Panc1 (cell line): ENCODE measurements around the gene MEOX2. TPM values are rescaled to one million over a fixed set of nuclear protein-coding genes. Genes with fewer than 3 reads are reported as not detected.

ENCODE experiments used
- ATAC-seq: fragments of 200-7000 bp; cut with Tn5 transposase; 2 replicates; pipeline ENCODE4 v1.9.1; 2020; ENCODE audit warnings: mild to moderate bottlenecking, moderate library complexity
- BruUV-seq: library from RNA; stranded (reverse); fragments of 400-500 nt; replicated peaks from 2 replicates; lab custom pipeline; 2021; lab: Mats Ljungman, UMichigan
- CTCF ChIA-PET: fragments of 300-600 bp; sonication (Branson Sonifier 250); formaldehyde crosslinking; loops from one replicate; lab custom pipeline; 2022; ENCODE audit warnings: antibody characterized with exemption; lab: Charles Lee
- POLR2A ChIA-PET: fragments of 300-600 bp; sonication (Branson Sonifier 250); formaldehyde crosslinking; loops from one replicate; lab custom pipeline; 2022; ENCODE audit warnings: antibody characterized with exemption; lab: Charles Lee
- DNase-seq: peaks from one replicate; pipeline ENCODE4 v3.0.0-alpha.2; 2010; ENCODE audit warnings: low read depth, low spot score
- H3K27ac ChIP-seq: 2 replicates; pipeline ENCODE4 v1.5.1; 2011; ENCODE audit warnings: mild to moderate bottlenecking, low read length, inconsistent platforms
- H3K27me3 ChIP-seq: fragments of 200-500 bp; sonication (Bioruptor generic); 2 replicates; pipeline ENCODE4 v1.6.0; 2014; ENCODE audit warnings: low read length, inconsistent platforms; ENCODE audit not compliant: control insufficient read depth, insufficient read depth
- H3K36me3 ChIP-seq: fragments of 200-500 bp; sonication (Bioruptor generic); 2 replicates; pipeline ENCODE4 v1.5.1; 2014; ENCODE audit warnings: inconsistent platforms, mild to moderate bottlenecking, low read length, moderate library complexity; ENCODE audit not compliant: control insufficient read depth, insufficient read depth
- H3K4me1 ChIP-seq: 2 replicates; pipeline ENCODE4 v1.5.1; 2011; ENCODE audit warnings: inconsistent platforms, mild to moderate bottlenecking, low read length, moderate library complexity; ENCODE audit not compliant: control insufficient read depth, insufficient read depth
- H3K4me3 ChIP-seq, 2 experiments: 2 replicates each; pipeline ENCODE4 v1.5.1; 2011 to 2012; ENCODE audit warnings: low read depth in 2 of 2, low read length in 2 of 2, mild to moderate bottlenecking in 2 of 2, inconsistent platforms in 1 of 2, moderate library complexity in 1 of 2
- H3K9me3 ChIP-seq: fragments of 200-500 bp; sonication (Bioruptor generic); 2 replicates; pipeline ENCODE4 v1.5.1; 2014; ENCODE audit warnings: low read depth, mild to moderate bottlenecking, inconsistent platforms, low read length, moderate library complexity; ENCODE audit not compliant: control insufficient read depth, insufficient read depth
- CTCF ChIP-seq: fragments of 450-650 bp; IDR thresholded peaks from 2 replicates; pipeline ENCODE4 v1.5.1; 2017; ENCODE audit warnings: mild to moderate bottlenecking
- POLR2AphosphoS5 ChIP-seq: IDR thresholded peaks from 2 replicates; pipeline ENCODE4 v1.6.1; 2012; ENCODE audit warnings: mild to moderate bottlenecking, low read depth, low read length, moderate library complexity
- REST ChIP-seq, 2 experiments: IDR thresholded peaks; 2 replicates each; pipeline ENCODE4 v1.6.1; 2011 to 2012; ENCODE audit warnings: low read depth in 2 of 2, control low read depth in 1 of 2, low read length in 1 of 2, mild to moderate bottlenecking in 1 of 2, moderate library complexity in 1 of 2; ENCODE audit not compliant: insufficient read depth in 1 of 2
- SIN3A ChIP-seq: IDR thresholded peaks from 2 replicates; pipeline ENCODE4 v1.6.1; 2012; ENCODE audit warnings: low read depth, mild to moderate bottlenecking, low read length, moderate library complexity, borderline replicate concordance; ENCODE audit not compliant: insufficient read depth
- TCF7L2 ChIP-seq: IDR thresholded peaks from 2 replicates; pipeline ENCODE4 v1.6.1; 2011; ENCODE audit warnings: mild to moderate bottlenecking, low read depth, low read length, inconsistent platforms
- in situ Hi-C: cut with HindIII; loops from 2 replicates; pipeline ENCODE4 v1.10.0; 2016; ENCODE audit warnings: low sequenced_read_pairs, low pct_unique_long_range_greater_than_20kb
- intact Hi-C: fragments of 100-400 bp; cut with micrococcal nuclease; formaldehyde crosslinking; loops from one replicate; pipeline ENCODE4 v1.10.0; 2022; ENCODE audit not compliant: unreplicated experiment
- total RNA-seq: library from RNA; stranded (reverse); gene quantifications from one replicate; pipeline ENCODE4 v1.2.1, GENCODE V29; 2021; ENCODE audit not compliant: unreplicated experiment

MEOX2 gene
- total RNA-seq, 1 experiment from 2014 or later = not detected

GRCh38 chr7:15620491-15621185 lies 65.8 kb downstream of the MEOX2 start:
- Histone ChIP-seq H3K27me3 (no peaks in the 10 kb centered on the region), H3K27ac (no peak overlapping the region), H3K4me1 (no peaks in the 10 kb centered on the region; the same call in 1 of the 2 replicates), H3K4me3 (no peak overlapping the region), H3K9me3 (peaks cover 8% of the 10 kb centered on the region; the same call in 1 of the 2 replicates), H3K36me3 (no peaks in the 10 kb centered on the region)
- TF ChIP-seq SIN3A = no peak
- TF ChIP-seq TCF7L2 = peak; percentile 45; the same call in 1 of the 2 replicates
- TF ChIP-seq POLR2AphosphoS5 = no peak
- TF ChIP-seq REST (IDR thresholded peaks at IDR 0.05; ENCODE audit: insufficient read depth in 1 of 2, low read depth in 2 of 2, low read length in 1 of 2) = no peak
- no peak for TF ChIP-seq CTCF
- intact Hi-C loops = no loop called here
- no peak for ATAC-seq
- CTCF ChIA-PET = no interaction called here
- no peak for DNase-seq
- BruUV-seq = no TSS peak
- in situ Hi-C loops = no loop called here
- POLR2A ChIA-PET = interaction anchor here (0.6 kb wide), 1 partner anchor 39 kb away, joined by 3 read pairs; no protein-coding TSS in a partner anchor

- CTCF ChIA-PET = no interaction called here
- no peak for DNase-seq
- Histone ChIP-seq H3K27me3 (no peaks in the 10 kb centered on the region), H3K4me1 (no peaks in the 10 kb centered on the region; the same call in 1 of the 2 replicates), H3K27ac (no peak overlapping the region), H3K4me3 (no peak overlapping the region), H3K9me3 (0 out of 2 replicates have a peak, but pooled peaks cover 5% of the 10 kb centered on the region), H3K36me3 (no peaks in the 10 kb centered on the region)
- in situ Hi-C loops (no loop called here), intact Hi-C loops (no loop called here)
- no peak for ATAC-seq
- POLR2A ChIA-PET = no interaction called here
- TF ChIP-seq TCF7L2 (no peak), CTCF (no peak), REST (IDR thresholded peaks at IDR 0.05; ENCODE audit: insufficient read depth in 1 of 2, low read depth in 2 of 2, low read length in 1 of 2) (no peak), SIN3A (no peak), POLR2AphosphoS5 (no peak)
- no TSS peak for BruUV-seq
These were observed 68.2 kb downstream of the MEOX2 start for GRCh38 chr7:15618275-15618674.
